Natural killer cell (primary cell): ENCODE results near the gene SEC14L1. TPM values are rescaled to one million over a fixed set of nuclear protein-coding genes. Genes with fewer than 3 reads are reported as not detected.
A peak's percentile ranks its signal among the peaks of the same experiment; 100 is the strongest.

Experiments
- ATAC-seq, 3 donors: fragments of 150-1000 bp in 2 of 3; fragments of 200-7000 bp in 1 of 3; cut with Tn5 transposase; 1 replicate in 1 of 3; 2 replicates in 2 of 3; pipeline ENCODE4 v1.10.0; 2021; ENCODE audit warnings: mild to moderate bottlenecking in 2 of 3, moderate library complexity in 2 of 3
- DNase-seq, 2 donors: peaks; one replicate each; pipeline versions ENCODE4 v3.0.0 to v3.0.0-alpha.2; 2013 to 2021; ENCODE audit warnings: mixed read lengths in 1 of 2
- H3K27ac ChIP-seq: one replicate; pipeline ENCODE4 v1.5.1; 2013; ENCODE audit warnings: mild to moderate bottlenecking, low read length
- H3K27me3 ChIP-seq: one replicate; pipeline ENCODE4 v1.6.1; 2013; ENCODE audit warnings: low read length; ENCODE audit not compliant: control insufficient read depth, insufficient read depth
- H3K36me3 ChIP-seq: one replicate; pipeline ENCODE4 v1.6.1; 2013; ENCODE audit warnings: low read length; ENCODE audit not compliant: control insufficient read depth, insufficient read depth
- H3K4me1 ChIP-seq: one replicate; pipeline ENCODE4 v1.6.1; 2013; ENCODE audit warnings: low read length; ENCODE audit not compliant: control insufficient read depth, insufficient read depth
- H3K4me3 ChIP-seq: one replicate; pipeline ENCODE4 v1.5.1; 2013; ENCODE audit warnings: low read length
- H3K9me3 ChIP-seq: one replicate; pipeline ENCODE4 v1.6.1; 2013; ENCODE audit warnings: low read length; ENCODE audit not compliant: control insufficient read depth, insufficient read depth
- H3K27ac Mint-ChIP-seq, 2 donors: one replicate each; pipeline ENCODE4 v1.8.0; 2022; ENCODE audit warnings: mild to moderate bottlenecking in 2 of 2, mixed read lengths in 2 of 2, moderate library complexity in 1 of 2
- H3K27me3 Mint-ChIP-seq, 2 donors: one replicate each; pipeline ENCODE4 v1.8.0; 2022; ENCODE audit warnings: low read depth in 2 of 2, mixed read lengths in 2 of 2
- H3K36me3 Mint-ChIP-seq: one replicate; pipeline ENCODE4 v1.8.0; 2022; ENCODE audit warnings: mixed read lengths
- H3K4me1 Mint-ChIP-seq, 2 donors: one replicate each; pipeline ENCODE4 v1.8.0; 2022; ENCODE audit warnings: mixed read lengths in 2 of 2
- H3K4me3 Mint-ChIP-seq: one replicate; pipeline ENCODE4 v1.8.0; 2022; ENCODE audit warnings: mild to moderate bottlenecking, moderate library complexity, mixed read lengths
- H3K9me3 Mint-ChIP-seq, 2 donors: one replicate each; pipeline ENCODE4 v1.8.0; 2022; ENCODE audit warnings: mixed read lengths in 2 of 2
- CTCF ChIP-seq: fragments of 200-600 bp; IDR thresholded peaks from one replicate; pipeline ENCODE4 v1.8.0; 2022; ENCODE audit warnings: antibody characterized with exemption
- WGBS: methylation state at CpG from one replicate; pipeline ENCODE4 v1.1.7; 2013; ENCODE audit warnings: missing lambda C conversion rate; ENCODE audit not compliant: insufficient coverage; 5-methylcytosine and 5-hydroxymethylcytosine counted together
- intact Hi-C: fragments of 100-400 bp; cut with micrococcal nuclease; formaldehyde crosslinking; loops from one replicate; pipeline ENCODE4 v1.14.2; 2022
- total RNA-seq, 4 donors: library from RNA; stranded (reverse); fragments of 120-200 nt in 1 of 4; gene quantifications; one replicate each; pipeline versions ENCODE4 v1.2.3 to v1.2.4, GENCODE V29; 2013 to 2022

Gene SEC14L1
- total RNA-seq, 3 donors from 2014 or later (not counting 1 experiment from before 2014, with no cell fraction given) = 129 to 160 (median 129) TPM

- intact Hi-C loops = no loop called here
- peak in 1 of 3 donors; percentile 14 for ATAC-seq
- DNase-seq = no peak
- Histone ChIP-seq H3K4me1 (no peaks in the 10 kb centered on the region), H3K4me3 (no peak overlapping the region), H3K27ac (no peak overlapping the region), H3K27me3 (no peaks in the 10 kb centered on the region), H3K9me3 (no peaks in the 10 kb centered on the region), H3K36me3 (peaks cover 33% of the 10 kb centered on the region)
- Mint-ChIP-seq H3K9me3 (no peaks in the 10 kb centered on the region), H3K4me1 (no peaks in the 10 kb centered on the region), H3K36me3 (no peaks in the 10 kb centered on the region), H3K4me3 (no peak overlapping the region), H3K27ac (no peak overlapping the region), H3K27me3 (no peaks in the 10 kb centered on the region)
- WGBS = 93% methylated on average over 10 of the region's 10 CpGs
- no peak for TF ChIP-seq CTCF
Measured at GRCh38 chr17:77218902-77219301, 78.1 kb downstream of the SEC14L1 start.

GRCh38 chr17:77222356-77222755, 81.6 kb downstream of the SEC14L1 start:
- H3K27ac ChIP-seq = no peak overlapping the region
- 85% methylated on average over 7 of the region's 7 CpGs for WGBS
- no peaks in the 10 kb centered on the region for H3K9me3 Mint-ChIP-seq
- no peaks in the 10 kb centered on the region for H3K4me1 ChIP-seq
- H3K27me3 Mint-ChIP-seq = no peaks in the 10 kb centered on the region
- H3K36me3 Mint-ChIP-seq = no peaks in the 10 kb centered on the region
- peaks cover 10% of the 10 kb centered on the region for H3K36me3 ChIP-seq
- H3K4me1 Mint-ChIP-seq = no peaks in the 10 kb centered on the region
- H3K27me3 ChIP-seq = no peaks in the 10 kb centered on the region
- no peak overlapping the region for H3K4me3 ChIP-seq
- H3K4me3 Mint-ChIP-seq = no peak overlapping the region
- ATAC-seq (no peak), DNase-seq (no peak)
- TF ChIP-seq CTCF = no peak
- H3K9me3 ChIP-seq = no peaks in the 10 kb centered on the region
- intact Hi-C loops = no loop called here
- H3K27ac Mint-ChIP-seq = no peak overlapping the region

GRCh38 chr17:77223642-77224420, 83.1 kb downstream of the SEC14L1 start:
- TF ChIP-seq CTCF = no peak
- DNase-seq (no peak), ATAC-seq (no peak)
- intact Hi-C loops = no loop called here
- H3K27me3 ChIP-seq = no peaks in the 10 kb centered on the region
- H3K27ac ChIP-seq = no peak overlapping the region
- H3K27ac Mint-ChIP-seq = no peak overlapping the region
- H3K36me3 ChIP-seq = peaks cover 3% of the 10 kb centered on the region
- no peaks in the 10 kb centered on the region for H3K36me3 Mint-ChIP-seq
- H3K27me3 Mint-ChIP-seq = no peaks in the 10 kb centered on the region
- WGBS = 96% methylated on average over 26 of the region's 26 CpGs
- H3K4me1 ChIP-seq = no peaks in the 10 kb centered on the region
- no peak overlapping the region for H3K4me3 Mint-ChIP-seq
- no peaks in the 10 kb centered on the region for H3K9me3 ChIP-seq
- H3K4me3 ChIP-seq = no peak overlapping the region
- H3K9me3 Mint-ChIP-seq = no peaks in the 10 kb centered on the region
- no peaks in the 10 kb centered on the region for H3K4me1 Mint-ChIP-seq

GRCh38 chr17:77225265-77225664, 84.5 kb downstream of the SEC14L1 start:
- Mint-ChIP-seq H3K36me3 (no peaks in the 10 kb centered on the region), H3K9me3 (no peaks in the 10 kb centered on the region), H3K4me1 (no peaks in the 10 kb centered on the region), H3K27me3 (no peaks in the 10 kb centered on the region), H3K27ac (no peak overlapping the region), H3K4me3 (no peak overlapping the region)
- Histone ChIP-seq H3K36me3 (no peaks in the 10 kb centered on the region), H3K9me3 (no peaks in the 10 kb centered on the region), H3K27ac (no peak overlapping the region), H3K4me3 (no peak overlapping the region), H3K27me3 (no peaks in the 10 kb centered on the region), H3K4me1 (no peaks in the 10 kb centered on the region)
- ATAC-seq = no peak
- intact Hi-C loops = no loop called here
- no peak for TF ChIP-seq CTCF
- no peak for DNase-seq
- WGBS = no CpG with 5 or more reads among the region's 1 CpG
